HepG2 (cell line): Measurements from ENCODE around the gene DAPL1. TPM values are rescaled to one million over a fixed set of nuclear protein-coding genes. Genes with fewer than 3 reads are reported as not detected.

Source experiments
- ATAC-seq: fragments of 200-7000 bp; cut with Tn5 transposase; 3 replicates; pipeline ENCODE4 v1.9.1; 2020; ENCODE audit warnings: mild to moderate bottlenecking, moderate library complexity
- BruUV-seq: library from RNA; stranded (reverse); fragments of 400-500 nt; replicated peaks from 2 replicates; lab custom pipeline; 2021; lab: Mats Ljungman, UMichigan
- CTCF ChIA-PET: fragments of 300-600 bp; formaldehyde crosslinking; extraction: SDS; loops from one replicate; lab custom pipeline; 2021; ENCODE audit warnings: low total read pairs, inconsistent platforms, low intra/inter-chr PET ratio; lab: Yijun Ruan, JAX
- POLR2A ChIA-PET: fragments of 350-600 bp; sonication (Branson Sonifier 250); formaldehyde crosslinking; loops from one replicate; lab custom pipeline; 2020; ENCODE audit warnings: antibody characterized with exemption, inconsistent platforms; lab: Yijun Ruan, JAX
- DNase-seq: peaks from one replicate; pipeline ENCODE4 v3.0.0-alpha.2; 2015; ENCODE audit warnings: low spot score
- FAIRE-seq: peaks from 3 replicates; lab custom pipeline; 2011; peaks lifted over from hg19 to GRCh38; lab: Jason Lieb, UNC
- H2AFZ ChIP-seq: one replicate; pipeline ENCODE4 v1.6.1; 2011; ENCODE audit warnings: low read length, inconsistent platforms
- H3K27ac ChIP-seq: fragments of 300-600 bp; 3 replicates; pipeline ENCODE4 v1.8.0; 2011; ENCODE audit warnings: mixed run types, mild to moderate bottlenecking, mixed read lengths, low read length, inconsistent platforms; ENCODE audit not compliant: insufficient read depth; ENCODE audit errors: extremely low read length
- H3K27me3 ChIP-seq, 2 experiments: fragments of 200-600 bp in 1 of 2; 2 replicates in 1 of 2; 3 replicates in 1 of 2; pipeline versions ENCODE4 v1.6.0 to v1.8.0; 2011; ENCODE audit warnings: low read length in 2 of 2, mild to moderate bottlenecking in 2 of 2, moderate library complexity in 2 of 2, inconsistent platforms in 1 of 2; ENCODE audit not compliant: insufficient read depth in 2 of 2, control insufficient read depth in 1 of 2
- H3K36me3 ChIP-seq, 2 experiments: fragments of 200-600 bp in 1 of 2; replicated peaks in 1 of 2; 2 replicates in 1 of 2; 3 replicates in 1 of 2; pipeline versions ENCODE4 v1.5.1 to v1.8.0; 2011; ENCODE audit warnings: low read length in 2 of 2, inconsistent platforms in 1 of 2; ENCODE audit not compliant: insufficient read depth in 2 of 2, control insufficient read depth in 1 of 2
- H3K4me1 ChIP-seq: 2 replicates; pipeline ENCODE4 v1.5.1; 2012; ENCODE audit warnings: low read length, inconsistent platforms; ENCODE audit not compliant: insufficient read depth
- H3K4me2 ChIP-seq: 2 replicates; pipeline ENCODE4 v1.6.0; 2011; ENCODE audit warnings: low read depth, low read length, inconsistent platforms
- H3K4me3 ChIP-seq, 3 experiments: fragments of 200-600 bp in 1 of 3; sonication (generic), shearing (Covaris generic) in 1 of 3; replicated peaks in 1 of 3; 2 replicates each; pipeline ENCODE4 v1.5.1; 2011 to 2016; ENCODE audit warnings: low read length in 3 of 3, inconsistent platforms in 2 of 3, low read depth in 2 of 3, mild to moderate bottlenecking in 2 of 3, control low read depth in 1 of 3, mixed read lengths in 1 of 3; ENCODE audit not compliant: insufficient read depth in 1 of 3
- H3K79me2 ChIP-seq: one replicate; pipeline ENCODE4 v1.6.1; 2011; ENCODE audit warnings: low read length, inconsistent platforms; ENCODE audit not compliant: insufficient read depth
- H3K9ac ChIP-seq: 2 replicates; pipeline ENCODE4 v1.6.0; 2011; ENCODE audit warnings: mild to moderate bottlenecking, low read depth, low read length, inconsistent platforms; ENCODE audit not compliant: insufficient read depth
- H3K9me3 ChIP-seq: 2 replicates; pipeline ENCODE4 v1.5.1; 2012; ENCODE audit warnings: mild to moderate bottlenecking, low read length
- H4K20me1 ChIP-seq: 2 replicates; pipeline ENCODE4 v1.6.0; 2011; ENCODE audit warnings: inconsistent platforms, mild to moderate bottlenecking, low read length, moderate library complexity; ENCODE audit not compliant: insufficient read depth
- EHMT2 ChIP-seq: fragments of 200-600 bp; sonication (generic); IDR thresholded peaks from 2 replicates; pipeline ENCODE4 v1.7.0; 2017; ENCODE audit warnings: antibody characterized with exemption, low read depth, low read length, borderline replicate concordance
- MAFF ChIP-seq: IDR thresholded peaks from 2 replicates; pipeline ENCODE4 v1.6.1; 2011; ENCODE audit warnings: low read depth, low read length, improper control_type of control experiment
- MAFK ChIP-seq, 2 experiments: IDR thresholded peaks in 1 of 2; conservative IDR thresholded peaks in 1 of 2; 2 replicates each; pipeline ENCODE4 v1.6.1; 2011; ENCODE audit warnings: improper control_type of control experiment in 2 of 2, low read length in 2 of 2
- PRPF4 ChIP-seq: fragments of 200-400 bp; formaldehyde crosslinking; IDR thresholded peaks from 2 replicates; pipeline ENCODE4 v1.6.1; 2016; ENCODE audit warnings: low read length, low read depth; ENCODE audit not compliant: poor library complexity, severe bottlenecking
- RAD51 ChIP-seq: fragments of 450-650 bp; IDR thresholded peaks from 2 replicates; pipeline ENCODE4 v1.6.1; 2016; ENCODE audit warnings: borderline replicate concordance
- THAP9 ChIP-seq: sonication (generic); formaldehyde crosslinking; IDR thresholded peaks from 2 replicates; pipeline ENCODE4; 2020; ENCODE audit warnings: missing genetic modification reagents, mild to moderate bottlenecking, borderline replicate concordance
- ZBTB49 ChIP-seq: sonication (generic); formaldehyde crosslinking; IDR thresholded peaks from 2 replicates; pipeline ENCODE4 v1.4.0; 2020; ENCODE audit warnings: missing genetic modification reagents, borderline replicate concordance
- ZNF235 ChIP-seq: sonication (generic); formaldehyde crosslinking; IDR thresholded peaks from 2 replicates; pipeline ENCODE4 v1.8.1; 2023; ENCODE audit warnings: mild to moderate bottlenecking, missing genetic modification reagents, borderline replicate concordance
- WGBS: methylation state at CpG from one replicate; pipeline ENCODE4 v1.1.6; 2017; ENCODE audit warnings: low lambda C conversion rate; 5-methylcytosine and 5-hydroxymethylcytosine counted together
- in situ Hi-C: cut with HindIII; loops from 2 replicates; pipeline ENCODE4 v1.10.0; 2017; ENCODE audit warnings: low pct_unique_long_range_greater_than_20kb; ENCODE audit not compliant: extremely low pct_ligation_motif_present
- intact Hi-C: fragments of 100-400 bp; cut with micrococcal nuclease; formaldehyde crosslinking; loops from one replicate; pipeline ENCODE4 v1.10.0; 2022; ENCODE audit not compliant: unreplicated experiment
- polyA plus RNA-seq, 8 experiments: library from polyadenylated mRNA; depleted of rRNA in 3 of 8; stranded (reverse) in 7 of 8; unstranded in 1 of 8; fragments of >200 nt; fragmentation: Illumina TruSeq in 4 of 8; extraction: Trizol in 4 of 8; gene quantifications; 2 replicates each; pipeline versions ENCODE4 v1.2.1 to v1.2.3, GENCODE V29; 2011 to 2016; ENCODE audit warnings: low read depth in 4 of 8, missing spikeins in 1 of 8, mixed read lengths in 1 of 8; ENCODE audit not compliant: insufficient read depth in 1 of 8
- total RNA-seq, 5 experiments: library from RNA; depleted of rRNA; stranded (reverse); fragments of >200 nt; fragmentation: Illumina TruSeq; extraction: Trizol; gene quantifications; 2 replicates each; pipeline ENCODE4 v1.2.3, GENCODE V29; 2016; ENCODE audit warnings: low read depth in 1 of 5

The DAPL1 gene
- total and polyA plus RNA-seq, 2 of the 13 experiments (the other 11 are each of a cell fraction or from before 2014, with no cell fraction given): not detected

GRCh38 chr2:158781353-158781961, 13.7 kb upstream of the DAPL1 start:
- POLR2A ChIA-PET: no interaction called here
- intact Hi-C loops: no loop called here
- CTCF ChIA-PET: no interaction called here
- Histone ChIP-seq H3K4me3 (no peak overlapping the region), H3K79me2 (no peaks in the 10 kb centered on the region), H3K9ac (no peak overlapping the region), H2AFZ (no peak overlapping the region), H3K4me1 (no peaks in the 10 kb centered on the region), H3K9me3 (no peaks in the 10 kb centered on the region), H3K4me2 (no peak overlapping the region), H3K27ac (no peak overlapping the region), H3K27me3 (no peaks in the 10 kb centered on the region; a peak in 2 of 5 replicates)
- ATAC-seq: no peak
- no TSS peak for BruUV-seq
- no peak for TF ChIP-seq EHMT2
- TF ChIP-seq RAD51: no peak
- TF ChIP-seq MAFK (conservative IDR thresholded peaks at IDR 0.05 in 1 of 2, IDR thresholded peaks at IDR 0.05 in 1 of 2; ENCODE audit: low read length in 2 of 2): peak; percentile 84 to 89
- TF ChIP-seq MAFF: peak; percentile 82
- TF ChIP-seq, all 625 proteins: peak for 2
- FAIRE-seq: no peak
- no peaks in the 10 kb centered on the region for H3K36me3 ChIP-seq
- in situ Hi-C loops: no loop called here
- WGBS: 34% methylated on average over 4 of the region's 4 CpGs
- H4K20me1 ChIP-seq: no peaks in the 10 kb centered on the region
- no peak for DNase-seq

GRCh38 chr2:158782136-158782535, 13.0 kb upstream of the DAPL1 start:
- POLR2A ChIA-PET: no interaction called here

More at GRCh38 chr2:158782136-158782535, 13.0 kb upstream of the DAPL1 start:
- no peak overlapping the region for H2AFZ ChIP-seq
- no peak overlapping the region for H3K4me2 ChIP-seq
- H3K36me3 ChIP-seq: no peaks in the 10 kb centered on the region
- H3K27me3 ChIP-seq: no peaks in the 10 kb centered on the region; a peak in 2 of 5 replicates
- intact Hi-C loops (no loop called here), in situ Hi-C loops (no loop called here)
- BruUV-seq: no TSS peak
- H3K9me3 ChIP-seq: no peaks in the 10 kb centered on the region
- TF ChIP-seq PRPF4 (no peak), ZNF235 (CRISPR knock-in tag) (no peak), THAP9 (CRISPR knock-in tag) (no peak), ZBTB49 (no peak)
- DNase-seq (no peak), ATAC-seq (no peak), FAIRE-seq (no peak)
- H3K4me3 ChIP-seq: no peak overlapping the region
- WGBS: 68% methylated on average over 11 of the region's 11 CpGs
- H3K4me1 ChIP-seq: no peaks in the 10 kb centered on the region
- CTCF ChIA-PET: no interaction called here
- H3K9ac ChIP-seq: no peak overlapping the region
- H3K27ac ChIP-seq: no peak overlapping the region
- no peaks in the 10 kb centered on the region for H3K79me2 ChIP-seq
- no peaks in the 10 kb centered on the region for H4K20me1 ChIP-seq
